ENCODE results near the gene ACOX2. TPM values are rescaled to one million over a fixed set of nuclear protein-coding genes. Genes with fewer than 3 reads are reported as not detected.
A peak's percentile ranks its signal among the peaks of the same experiment; 100 is the strongest.

The ACOX2 gene
- total RNA-seq, 1 experiment from 2014 or later, result 9.5 TPM

GRCh38 chr3:58463181-58463941 lies 73.6 kb downstream of the ACOX2 start:
- CTCF ChIA-PET, result interaction anchor here (1.0 to 1.3 kb wide), 3 partner anchors 11 to 167 kb away, joined by 3 to 4 read pairs (median 3); no protein-coding TSS in a partner anchor
- Histone ChIP-seq H3K36me3 (ENCODE audit: control insufficient read depth, insufficient read depth, low read length) (no peaks in the 10 kb centered on the region), H3K4me3 (ENCODE audit: low read depth, low read length) (no peak overlapping the region), H3K9me3 (no peaks in the 10 kb centered on the region), H3K4me1 (peaks cover 11% of the 10 kb centered on the region), H3K27me3 (replicated peaks; ENCODE audit: control insufficient read depth, insufficient read depth, low read length) (no peaks in the 10 kb centered on the region)
- POLR2A ChIA-PET, result no interaction called here
- intact Hi-C loops (cut with micrococcal nuclease; ENCODE audit: unreplicated experiment), result loop anchor here (1.0 to 2.0 kb wide), 2 partner anchors 28 to 69 kb away; no protein-coding TSS in a partner anchor
- no TSS peak for BruUV-seq (replicated peaks)
- H3K27me3 Mint-ChIP-seq (ENCODE audit: insufficient read depth, unreplicated experiment), result no peaks in the 10 kb centered on the region
- no peak overlapping the region for H3K4me3 Mint-ChIP-seq (ENCODE audit: unreplicated experiment)
- no peaks in the 10 kb centered on the region for H3K9me3 Mint-ChIP-seq (ENCODE audit: unreplicated experiment)
- H3K36me3 Mint-ChIP-seq (ENCODE audit: insufficient read depth, unreplicated experiment), result no peaks in the 10 kb centered on the region
- TF ChIP-seq CTCF (IDR thresholded peaks at IDR 0.05; ENCODE audit: insufficient read depth in 1 of 2, low read depth in 1 of 2, low read length in 1 of 2, severe bottlenecking in 1 of 2, unreplicated experiment in 1 of 2), result peak; percentile 88 to 90
- peak; percentile 80 to 83 for DNase-seq
- no peaks in the 10 kb centered on the region for H3K4me1 Mint-ChIP-seq (ENCODE audit: low read depth, unreplicated experiment)
- no peak overlapping the region for H3K27ac Mint-ChIP-seq (ENCODE audit: unreplicated experiment)

- TF ChIP-seq CTCF (IDR thresholded peaks at IDR 0.05; ENCODE audit: insufficient read depth in 1 of 2, low read depth in 1 of 2, low read length in 1 of 2, severe bottlenecking in 1 of 2, unreplicated experiment in 1 of 2), result no peak
- CTCF ChIA-PET, result no interaction called here
- H3K4me3 ChIP-seq (ENCODE audit: low read depth, low read length), result no peak overlapping the region
- H3K9me3 ChIP-seq, result no peaks in the 10 kb centered on the region
- Mint-ChIP-seq H3K27me3 (ENCODE audit: insufficient read depth, unreplicated experiment) (no peaks in the 10 kb centered on the region), H3K27ac (ENCODE audit: unreplicated experiment) (no peak overlapping the region), H3K4me1 (ENCODE audit: low read depth, unreplicated experiment) (no peaks in the 10 kb centered on the region), H3K9me3 (ENCODE audit: unreplicated experiment) (no peaks in the 10 kb centered on the region), H3K36me3 (ENCODE audit: insufficient read depth, unreplicated experiment) (no peaks in the 10 kb centered on the region), H3K4me3 (ENCODE audit: unreplicated experiment) (no peak overlapping the region)
- intact Hi-C loops (cut with micrococcal nuclease; ENCODE audit: unreplicated experiment), result loop anchor here (1.0 to 2.0 kb wide), 2 partner anchors 28 to 70 kb away; no protein-coding TSS in a partner anchor
- peaks cover 11% of the 10 kb centered on the region for H3K4me1 ChIP-seq
- H3K27me3 ChIP-seq (replicated peaks; ENCODE audit: control insufficient read depth, insufficient read depth, low read length), result no peaks in the 10 kb centered on the region
- H3K36me3 ChIP-seq (ENCODE audit: control insufficient read depth, insufficient read depth, low read length), result no peaks in the 10 kb centered on the region
- POLR2A ChIA-PET, result no interaction called here
- no TSS peak for BruUV-seq (replicated peaks)
- no peak for DNase-seq
These were observed 74.2 kb downstream of the ACOX2 start for GRCh38 chr3:58462829-58463180.

GRCh38 chr3:58459160-58459559 lies 77.8 kb downstream of the ACOX2 start:
- no peaks in the 10 kb centered on the region for H3K27me3 Mint-ChIP-seq (ENCODE audit: insufficient read depth, unreplicated experiment)
- Histone ChIP-seq H3K4me1 (peaks cover 11% of the 10 kb centered on the region), H3K36me3 (ENCODE audit: control insufficient read depth, insufficient read depth, low read length) (no peaks in the 10 kb centered on the region), H3K27me3 (replicated peaks; ENCODE audit: control insufficient read depth, insufficient read depth, low read length) (no peaks in the 10 kb centered on the region), H3K9me3 (peaks cover 3% of the 10 kb centered on the region), H3K4me3 (ENCODE audit: low read depth, low read length) (no peak overlapping the region)
- CTCF ChIA-PET, result no interaction called here
- DNase-seq, result no peak
- no peaks in the 10 kb centered on the region for H3K4me1 Mint-ChIP-seq (ENCODE audit: low read depth, unreplicated experiment)
- intact Hi-C loops (cut with micrococcal nuclease; ENCODE audit: unreplicated experiment), result no loop called here
- H3K36me3 Mint-ChIP-seq (ENCODE audit: insufficient read depth, unreplicated experiment), result no peaks in the 10 kb centered on the region
- H3K27ac Mint-ChIP-seq (ENCODE audit: unreplicated experiment), result no peak overlapping the region
- H3K4me3 Mint-ChIP-seq (ENCODE audit: unreplicated experiment), result no peak overlapping the region
- no TSS peak for BruUV-seq (replicated peaks)
- TF ChIP-seq CTCF (IDR thresholded peaks at IDR 0.05; ENCODE audit: insufficient read depth in 1 of 2, low read depth in 1 of 2, low read length in 1 of 2, severe bottlenecking in 1 of 2, unreplicated experiment in 1 of 2), result no peak
- peaks cover 10% of the 10 kb centered on the region for H3K9me3 Mint-ChIP-seq (ENCODE audit: unreplicated experiment)
- POLR2A ChIA-PET, result no interaction called here

Other genes starting within 250 kb of the ACOX2 start
- 19.2 and 24.7 TPM in 2 replicates for gene RPP14, start 230.9 kb downstream of the ACOX2 start, total RNA-seq (2022)
- gene HTD2, start 230.7 kb downstream of the ACOX2 start, total RNA-seq (2022), result 8.2 and 13.2 TPM in 2 replicates
- 8.8 and 9.1 TPM in 2 replicates for gene PXK, start 204.3 kb downstream of the ACOX2 start, total RNA-seq (2022)
- 81.8 and 89.8 TPM in 2 replicates for gene PDHB, start 103.4 kb downstream of the ACOX2 start, total RNA-seq (2022)
- 9.2 and 9.8 TPM in 2 replicates for gene KCTD6, start 45.1 kb downstream of the ACOX2 start, total RNA-seq (2022)
- gene FAM107A, start 40.2 kb upstream of the ACOX2 start, total RNA-seq (2022), result not detected in 2 replicates
- gene FAM3D, start 129.6 kb upstream of the ACOX2 start, total RNA-seq (2022), result not detected in 2 replicates

All from Caco-2 (cell line).